DOHH2 (cell line): ENCODE results near the gene SPRTN.

Source experiments
- H3F3A ChIP-seq: fragments of 200-600 bp; sonication (generic), shearing (Covaris generic); 2 replicates; pipeline ENCODE4 v1.6.0; 2016; ENCODE audit warnings: antibody characterized with exemption, mild to moderate bottlenecking; ENCODE audit not compliant: control insufficient read depth, insufficient read depth
- H3K27ac ChIP-seq: fragments of 200-600 bp; sonication (generic); 2 replicates; pipeline ENCODE4 v1.5.1; 2014; ENCODE audit warnings: low read depth, mild to moderate bottlenecking, low read length, moderate library complexity
- H3K27me3 ChIP-seq: fragments of 200-600 bp; sonication (generic); 2 replicates; pipeline ENCODE4 v1.6.1; 2014; ENCODE audit warnings: mild to moderate bottlenecking, low read length, mixed read lengths; ENCODE audit not compliant: control insufficient read depth
- H3K36me3 ChIP-seq: fragments of 200-600 bp; sonication (generic); 2 replicates; pipeline ENCODE4 v1.6.1; 2014; ENCODE audit warnings: mild to moderate bottlenecking, low read length, moderate library complexity, mixed read lengths; ENCODE audit not compliant: control insufficient read depth
- H3K4me1 ChIP-seq: fragments of 200-600 bp; sonication (generic); 2 replicates; pipeline ENCODE4 v1.6.1; 2014; ENCODE audit warnings: mild to moderate bottlenecking, low read length, mixed read lengths; ENCODE audit not compliant: control insufficient read depth
- H3K4me2 ChIP-seq: fragments of 200-600 bp; sonication (generic); 2 replicates; pipeline ENCODE4 v1.6.0; 2014; ENCODE audit warnings: mild to moderate bottlenecking, low read length, moderate library complexity
- H3K4me3 ChIP-seq: fragments of 200-600 bp; sonication (generic); 2 replicates; pipeline ENCODE4 v1.5.1; 2014; ENCODE audit warnings: mild to moderate bottlenecking, low read length, mixed read lengths
- H3K79me2 ChIP-seq: fragments of 200-600 bp; sonication (generic); 2 replicates; pipeline ENCODE4 v1.6.1; 2014; ENCODE audit warnings: mild to moderate bottlenecking, low read length, mixed read lengths; ENCODE audit not compliant: control insufficient read depth
- H3K9me2 ChIP-seq: fragments of 200-600 bp; sonication (generic); replicated peaks from 2 replicates; pipeline ENCODE4 v1.6.1; 2014; ENCODE audit warnings: mild to moderate bottlenecking, low read length, mixed read lengths; ENCODE audit not compliant: control insufficient read depth
- H3K9me3 ChIP-seq: fragments of 200-600 bp; sonication (generic); 2 replicates; pipeline ENCODE4 v1.6.1; 2014; ENCODE audit warnings: antibody characterized with exemption, low read length, mixed read lengths; ENCODE audit not compliant: control insufficient read depth, insufficient read depth
- H4K20me1 ChIP-seq: fragments of 200-600 bp; sonication (generic); 2 replicates; pipeline ENCODE4 v1.6.0; 2014; ENCODE audit warnings: low read depth, mild to moderate bottlenecking, antibody characterized with exemption, low read length, moderate library complexity; ENCODE audit not compliant: control insufficient read depth, insufficient read depth
- CTCF ChIP-seq: fragments of 200-600 bp; sonication (generic); IDR thresholded peaks from one replicate; pipeline ENCODE4 v1.5.1; 2014; ENCODE audit warnings: antibody characterized with exemption, mild to moderate bottlenecking, low read depth, low read length; ENCODE audit not compliant: poor library complexity, severe bottlenecking
- EZH2phosphoT487 ChIP-seq: fragments of 200-600 bp; sonication (generic); IDR thresholded peaks from 2 replicates; pipeline ENCODE4 v1.6.1; 2017; ENCODE audit warnings: borderline replicate concordance, mild to moderate bottlenecking, antibody characterized with exemption, low read length, moderate library complexity, mixed read lengths

Gene SPRTN

GRCh38 chr1:231362325-231362724, 24.2 kb downstream of the SPRTN start:
- no peak overlapping the region for H3K4me2 ChIP-seq
- H3F3A ChIP-seq = peaks cover 7% of the 10 kb centered on the region; the same call in 1 of the 2 replicates
- no peaks in the 10 kb centered on the region for H3K9me2 ChIP-seq
- TF ChIP-seq CTCF (no peak), EZH2phosphoT487 (no peak)
- H3K27me3 ChIP-seq = no peaks in the 10 kb centered on the region
- no peaks in the 10 kb centered on the region for H3K9me3 ChIP-seq
- H3K27ac ChIP-seq = no peak overlapping the region
- no peak overlapping the region for H3K4me3 ChIP-seq
- no peaks in the 10 kb centered on the region for H4K20me1 ChIP-seq
- no peaks in the 10 kb centered on the region for H3K4me1 ChIP-seq
- peaks cover 4% of the 10 kb centered on the region; the same call in 1 of the 2 replicates for H3K36me3 ChIP-seq
- H3K79me2 ChIP-seq = no peaks in the 10 kb centered on the region

DNA sequence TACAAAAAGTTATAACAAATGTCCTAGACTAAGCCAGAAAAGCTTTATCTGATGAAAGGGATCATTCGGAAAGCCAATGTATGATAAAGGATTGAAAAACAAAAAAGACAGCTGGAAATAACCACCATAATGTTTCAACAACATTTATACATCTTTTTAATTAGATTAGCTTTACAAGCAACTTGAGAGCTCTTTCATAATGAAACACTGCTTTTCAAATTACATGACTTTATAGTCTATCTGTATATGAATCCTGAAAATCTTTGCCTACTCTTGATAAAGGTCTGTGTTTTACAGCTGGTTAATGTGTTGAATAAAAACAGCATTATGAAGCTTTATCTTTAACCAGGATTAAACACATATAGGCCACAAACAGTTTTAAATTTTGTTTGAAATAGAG, 25.5 kb downstream of the SPRTN start:
- Histone ChIP-seq H4K20me1 (no peaks in the 10 kb centered on the region; the same call in 1 of the 2 replicates), H3K36me3 (peaks cover 4% of the 10 kb centered on the region; the same call in 1 of the 2 replicates), H3F3A (no peaks in the 10 kb centered on the region), H3K4me2 (no peak overlapping the region), H3K4me3 (no peak overlapping the region), H3K9me2 (no peaks in the 10 kb centered on the region), H3K4me1 (no peaks in the 10 kb centered on the region), H3K9me3 (no peaks in the 10 kb centered on the region), H3K79me2 (no peaks in the 10 kb centered on the region), H3K27me3 (no peaks in the 10 kb centered on the region), H3K27ac (no peak overlapping the region)
- TF ChIP-seq EZH2phosphoT487 (no peak), CTCF (no peak)

DNA sequence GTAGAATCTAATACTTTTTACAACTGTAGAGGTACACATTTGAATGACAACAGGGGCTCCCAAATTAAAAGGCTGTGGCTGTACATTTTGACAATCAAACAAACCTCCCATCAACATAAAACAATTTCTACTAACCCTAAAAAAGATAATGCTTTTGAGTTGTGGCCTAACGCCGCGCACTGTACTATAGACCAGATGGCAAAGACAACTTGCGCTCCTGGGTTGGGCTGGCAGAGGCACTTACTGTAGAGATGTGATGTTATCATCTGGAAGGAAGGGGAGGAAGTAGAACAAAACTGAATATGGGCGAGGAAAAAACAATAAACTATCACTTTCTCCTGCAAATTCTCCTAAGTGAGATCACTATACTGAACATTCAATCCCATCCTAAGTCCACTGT, 26.1 kb downstream of the SPRTN start:
- H3K27me3 ChIP-seq = no peaks in the 10 kb centered on the region
- no peak overlapping the region for H3K4me3 ChIP-seq
- no peaks in the 10 kb centered on the region for H3F3A ChIP-seq
- no peaks in the 10 kb centered on the region for H3K79me2 ChIP-seq
- no peak overlapping the region for H3K4me2 ChIP-seq
- TF ChIP-seq CTCF (no peak), EZH2phosphoT487 (no peak)
- H3K9me3 ChIP-seq = no peaks in the 10 kb centered on the region
- no peaks in the 10 kb centered on the region for H3K4me1 ChIP-seq
- peaks cover 4% of the 10 kb centered on the region; the same call in 1 of the 2 replicates for H3K36me3 ChIP-seq
- no peak overlapping the region for H3K27ac ChIP-seq
- no peaks in the 10 kb centered on the region for H3K9me2 ChIP-seq
- no peaks in the 10 kb centered on the region; the same call in 1 of the 2 replicates for H4K20me1 ChIP-seq
